GM21367 (cell line): ENCODE results near the gene RBM17.
"Not testable (repeated sequence)": the region's sequence is repeated elsewhere in the genome, so short reads cannot be mapped to it uniquely, and the experiment has no call there.

Experiments used
- ATAC-seq: cut with Tn5 transposase; IDR thresholded peaks from one replicate; pipeline ENCODE4 v1.9.1; 2021; ENCODE audit not compliant: unreplicated experiment

The RBM17 gene

GRCh38 chr10:6077071-6077675 is 11.7 kb upstream of the RBM17 start:
- no peak for ATAC-seq

GRCh38 chr10:6079044-6079443 is 9.8 kb upstream of the RBM17 start:
- ATAC-seq, result no peak

- ATAC-seq, result no peak
Measured at GRCh38 chr10:6080417-6080973, 8.3 kb upstream of the RBM17 start.

- no peak for ATAC-seq
Measured at GRCh38 chr10:6082496-6083395, 6.1 kb upstream of the RBM17 start.

- ATAC-seq, result no peak
Measured at GRCh38 chr10:6083523-6084475, 5.0 kb upstream of the RBM17 start.

- peak; percentile 40 for ATAC-seq
Measured at GRCh38 chr10:6086375-6087233, 2.2 kb upstream of the RBM17 start.

GRCh38 chr10:6089334-6090219 is 743 bp downstream of the RBM17 start:
- ATAC-seq, result no peak

GRCh38 chr10:6091630-6092029 is 2.8 kb downstream of the RBM17 start:
- no peak for ATAC-seq

- no peak for ATAC-seq
Measured at GRCh38 chr10:6092731-6093130, 3.9 kb downstream of the RBM17 start.

- no peak for ATAC-seq
Measured at GRCh38 chr10:6095810-6096570, 7.2 kb downstream of the RBM17 start.

GRCh38 chr10:6097063-6097462 is 8.2 kb downstream of the RBM17 start:
- no peak for ATAC-seq

GRCh38 chr10:6098156-6098555 is 9.3 kb downstream of the RBM17 start:
- ATAC-seq, result no peak

- no peak for ATAC-seq
Measured at GRCh38 chr10:6100370-6100769, 11.5 kb downstream of the RBM17 start.

- ATAC-seq, result peak; percentile 73
Measured at GRCh38 chr10:6101181-6101580, 12.3 kb downstream of the RBM17 start.

- no peak for ATAC-seq
Measured at GRCh38 chr10:6102128-6102527, 13.3 kb downstream of the RBM17 start.

- no peak for ATAC-seq
Measured at GRCh38 chr10:6103591-6103990, 14.8 kb downstream of the RBM17 start.

- not testable (repeated sequence) for ATAC-seq
Measured at GRCh38 chr10:6107616-6108015, 18.8 kb downstream of the RBM17 start.

GRCh38 chr10:6108072-6108471 is 19.2 kb downstream of the RBM17 start:
- no peak for ATAC-seq
